ENCODE results near the gene OR1J1. TPM values are rescaled to one million over a fixed set of nuclear protein-coding genes. Genes with fewer than 3 reads are reported as not detected.

OR1J1 gene
- total RNA-seq, 1 donor from 2014 or later: not detected

- no peak for DNase-seq (ENCODE audit: extremely low read depth, low read depth, low spot score)
Observed at GRCh38 chr9:122445155-122445749, 32.5 kb downstream of the OR1J1 start.

DNA sequence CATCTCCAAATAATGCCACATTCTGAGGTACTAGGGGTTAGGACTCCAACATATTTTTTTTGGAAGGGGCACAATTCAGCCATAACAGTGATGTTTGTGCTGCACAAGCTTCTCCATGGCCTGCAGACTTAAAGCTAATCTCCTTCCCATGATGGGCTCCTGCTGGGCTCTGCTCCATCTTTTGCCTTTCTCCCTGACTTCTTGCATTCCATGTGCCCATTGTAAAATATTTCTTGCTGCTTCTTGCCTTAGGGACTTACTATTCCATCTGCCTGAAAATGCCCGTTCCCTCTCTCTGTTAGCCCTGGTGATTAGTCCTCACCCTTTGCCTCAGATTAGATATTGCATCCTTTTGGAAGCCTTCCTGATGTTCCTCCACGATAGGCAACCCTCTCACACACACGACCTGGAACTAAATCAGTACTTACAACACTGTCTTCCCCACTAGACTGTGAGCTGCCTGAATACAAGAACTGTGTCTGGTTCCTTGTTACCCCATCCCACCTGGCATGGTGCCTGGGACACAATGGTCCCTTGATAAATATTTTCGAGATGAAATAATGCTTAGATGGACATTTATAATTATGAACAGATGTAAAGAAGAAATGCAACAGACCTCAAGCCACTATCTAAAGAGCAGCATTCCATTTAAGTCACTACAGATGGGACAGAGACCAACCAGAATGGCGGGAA is 33.5 kb downstream of the OR1J1 start:
- DNase-seq (ENCODE audit: extremely low read depth, low read depth, low spot score): no peak

GRCh38 chr9:122442568-122442967 is 35.2 kb downstream of the OR1J1 start:
- no peak for DNase-seq (ENCODE audit: extremely low read depth, low read depth, low spot score)

Other genes with a start within 250 kb of the OR1J1 start
- 31.7 and 32.0 TPM in 2 replicates for gene LHX6, start 249.0 kb downstream of the OR1J1 start, total RNA-seq
- 8.7 and 16.9 TPM in 2 replicates for gene RBM18, start 213.1 kb downstream of the OR1J1 start, total RNA-seq
- gene MRRF, start 213.0 kb downstream of the OR1J1 start, total RNA-seq: 20.2 and 26.7 TPM in 2 replicates
- gene PTGS1, start 106.9 kb downstream of the OR1J1 start, total RNA-seq: 1.1 and 4.2 TPM in 2 replicates
- gene OR1J2, start 32.9 kb upstream of the OR1J1 start, total RNA-seq: not detected in 2 replicates
- gene OR1J4, start 41.2 kb upstream of the OR1J1 start, total RNA-seq: not detected in 2 replicates
- not detected in 2 replicates for gene OR1N1, start 49.4 kb upstream of the OR1J1 start, total RNA-seq
- gene OR1N2, start 75.2 kb upstream of the OR1J1 start, total RNA-seq: not detected in 2 replicates
- 1.1 and 1.3 TPM in 2 replicates for gene OR1L8, start 105.5 kb upstream of the OR1J1 start, total RNA-seq
- gene OR1Q1, start 136.8 kb upstream of the OR1J1 start, total RNA-seq: not detected in 2 replicates
- gene OR1B1, start 179.7 kb upstream of the OR1J1 start, total RNA-seq: 0.39 TPM in 1 of 2 replicates, not detected in the other
- gene OR1L1, start 183.8 kb upstream of the OR1J1 start, total RNA-seq: not detected in 2 replicates
- not detected in 2 replicates for gene OR1L3, start 197.2 kb upstream of the OR1J1 start, total RNA-seq
- not detected in 2 replicates for gene OR1L4, start 246.1 kb upstream of the OR1J1 start, total RNA-seq